Left renal pelvis (tissue), 4 donors: ENCODE results near the gene CAMTA1. TPM values are rescaled to one million over a fixed set of nuclear protein-coding genes. Genes with fewer than 3 reads are reported as not detected.

Source experiments
- DNase-seq, 4 donors: peaks; one replicate each; pipeline ENCODE4 v3.0.0-alpha.2; 2013; ENCODE audit warnings: low read depth in 4 of 4, low spot score in 3 of 4
- polyA plus RNA-seq, 4 donors: library from polyadenylated mRNA; unstranded; fragments of 120-200 nt; gene quantifications; one replicate each; pipeline ENCODE4 v1.2.1, GENCODE V29; 2013; ENCODE audit not compliant: insufficient read length in 4 of 4

CAMTA1 gene
- polyA plus RNA-seq, 4 donors, result 50.7 to 99.9 (median 87.8) TPM

GRCh38 chr1:7442036-7442435, 656.8 kb downstream of the CAMTA1 start:
- DNase-seq, result no peak

GRCh38 chr1:7442918-7443317, 657.7 kb downstream of the CAMTA1 start:
- no peak for DNase-seq

GRCh38 chr1:7444363-7444762, 659.1 kb downstream of the CAMTA1 start:
- DNase-seq, result no peak

GRCh38 chr1:7447093-7447492, 661.8 kb downstream of the CAMTA1 start:
- no peak for DNase-seq

GRCh38 chr1:7447736-7448135, 662.5 kb downstream of the CAMTA1 start:
- DNase-seq, result no peak

GRCh38 chr1:7448986-7449385, 663.7 kb downstream of the CAMTA1 start:
- no peak for DNase-seq

GRCh38 chr1:7449750-7450149, 664.5 kb downstream of the CAMTA1 start:
- DNase-seq, result no peak

- DNase-seq, result no peak
These were observed 665.6 kb downstream of the CAMTA1 start for GRCh38 chr1:7450838-7451237.

GRCh38 chr1:7453038-7453437, 667.8 kb downstream of the CAMTA1 start:
- no peak for DNase-seq

GRCh38 chr1:7454052-7454815, 669.0 kb downstream of the CAMTA1 start:
- no peak for DNase-seq

- no peak for DNase-seq
These were observed 669.9 kb downstream of the CAMTA1 start for GRCh38 chr1:7454895-7455784.

- DNase-seq, result no peak
These were observed 670.8 kb downstream of the CAMTA1 start for GRCh38 chr1:7455796-7456721.

GRCh38 chr1:7456722-7457082, 671.4 kb downstream of the CAMTA1 start:
- no peak for DNase-seq

- DNase-seq, result no peak
These were observed 672.6 kb downstream of the CAMTA1 start for GRCh38 chr1:7457811-7458210.

- DNase-seq, result no peak
These were observed 673.7 kb downstream of the CAMTA1 start for GRCh38 chr1:7458946-7459345.

- DNase-seq, result no peak
These were observed 674.7 kb downstream of the CAMTA1 start for GRCh38 chr1:7459914-7460313.

GRCh38 chr1:7460807-7461206, 675.6 kb downstream of the CAMTA1 start:
- no peak for DNase-seq

- DNase-seq, result no peak
These were observed 677.4 kb downstream of the CAMTA1 start for GRCh38 chr1:7462617-7463016.

- DNase-seq, result no peak
These were observed 678.3 kb downstream of the CAMTA1 start for GRCh38 chr1:7463526-7463925.

- DNase-seq, result no peak
These were observed 679.5 kb downstream of the CAMTA1 start for GRCh38 chr1:7464736-7465135.
